IPS-20b (cell line): ENCODE results near the gene PLCB4.

Experiments
- H3K27ac ChIP-seq: one replicate; pipeline ENCODE4 v1.5.1; 2013; ENCODE audit warnings: low read length
- H3K27me3 ChIP-seq: 2 replicates; pipeline ENCODE4 v1.6.1; 2013; ENCODE audit warnings: mild to moderate bottlenecking, low read length, inconsistent platforms; ENCODE audit not compliant: insufficient read depth
- H3K36me3 ChIP-seq: 2 replicates; pipeline ENCODE4 v1.6.1; 2013; ENCODE audit warnings: low read depth, mild to moderate bottlenecking, inconsistent platforms, low read length, moderate library complexity; ENCODE audit not compliant: insufficient read depth
- H3K4me1 ChIP-seq: 2 replicates; pipeline ENCODE4 v1.6.1; 2013; ENCODE audit warnings: mild to moderate bottlenecking, control low read depth, inconsistent platforms, low read length, moderate library complexity; ENCODE audit not compliant: insufficient read depth
- H3K4me3 ChIP-seq: 2 replicates; pipeline ENCODE4 v1.5.1; 2013; ENCODE audit warnings: mild to moderate bottlenecking, low read length, inconsistent platforms
- H3K9ac ChIP-seq: 2 replicates; pipeline ENCODE4 v1.6.1; 2013; ENCODE audit warnings: low read depth, mild to moderate bottlenecking, inconsistent platforms, low read length, moderate library complexity
- H3K9me3 ChIP-seq: 2 replicates; pipeline ENCODE4 v1.6.1; 2013; ENCODE audit warnings: mild to moderate bottlenecking, low read depth, low read length, inconsistent platforms; ENCODE audit not compliant: insufficient read depth

The PLCB4 gene

DNA sequence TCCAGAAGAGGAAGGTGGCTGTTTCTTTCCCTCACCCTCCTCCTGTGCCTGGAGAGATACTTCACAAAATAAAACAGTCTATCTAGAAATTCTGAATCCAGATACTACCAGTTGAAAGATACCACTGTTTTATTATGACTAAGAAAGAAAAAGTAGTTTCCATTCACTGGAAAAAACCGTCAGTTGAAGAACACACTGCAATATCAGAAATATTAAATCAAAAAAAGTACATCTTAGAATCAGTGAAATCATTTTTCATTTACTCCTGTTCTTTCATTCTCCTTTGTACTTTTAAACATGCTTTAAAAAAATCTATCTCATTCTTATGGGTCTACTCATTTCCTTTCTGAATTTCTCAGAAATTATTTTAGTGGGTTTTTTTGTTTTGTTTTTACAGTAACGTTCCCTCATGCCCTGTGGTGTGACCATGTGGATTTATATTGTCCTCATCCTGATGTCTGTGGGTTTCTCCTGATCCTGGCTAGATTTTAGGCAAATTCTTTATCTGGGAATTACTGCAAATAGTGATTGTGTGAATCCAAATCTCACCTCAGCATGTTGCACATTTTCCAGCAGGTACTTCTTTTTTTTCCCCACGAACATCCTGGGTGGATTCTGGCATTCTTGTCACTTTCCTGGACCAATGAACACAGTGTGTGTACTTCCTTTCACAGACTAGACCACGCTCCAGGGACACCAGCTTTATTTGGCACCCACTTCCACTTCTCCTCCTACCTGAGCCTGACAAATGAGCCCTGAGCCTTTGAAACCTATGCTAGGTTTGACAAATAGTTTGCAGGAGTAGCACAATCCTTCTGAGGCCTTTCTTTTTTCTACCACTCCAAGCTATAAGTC, 331.5 kb downstream of the PLCB4 start:
- Histone ChIP-seq H3K27ac (no peak overlapping the region), H3K4me3 (no peak overlapping the region), H3K9ac (no peak overlapping the region), H3K36me3 (peaks cover 17% of the 10 kb centered on the region), H3K27me3 (no peaks in the 10 kb centered on the region), H3K9me3 (no peaks in the 10 kb centered on the region), H3K4me1 (peaks cover 14% of the 10 kb centered on the region)

DNA sequence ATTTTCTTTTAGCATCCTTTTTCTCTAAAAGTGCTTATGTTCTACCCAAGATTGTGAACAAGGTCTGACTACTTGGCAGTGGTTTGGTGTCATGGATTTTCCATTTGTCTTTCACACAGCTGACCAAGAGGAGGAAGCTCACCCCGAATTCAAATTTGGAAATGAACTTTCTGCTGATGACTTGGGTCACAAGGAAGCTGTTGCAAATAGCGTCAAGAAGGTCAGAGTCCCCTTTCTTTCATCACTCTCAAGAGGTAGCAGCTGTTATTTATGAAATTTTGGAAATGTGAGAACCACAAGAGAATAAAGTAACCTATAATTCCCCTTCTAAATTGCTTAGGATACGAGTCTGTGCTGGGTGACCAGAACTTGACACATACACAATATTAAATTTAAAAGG, 332.5 kb downstream of the PLCB4 start:
- Histone ChIP-seq H3K27ac (no peak overlapping the region), H3K4me3 (no peak overlapping the region), H3K36me3 (peaks cover 17% of the 10 kb centered on the region), H3K4me1 (peaks cover 14% of the 10 kb centered on the region), H3K9ac (no peak overlapping the region), H3K27me3 (no peaks in the 10 kb centered on the region), H3K9me3 (no peaks in the 10 kb centered on the region)

DNA sequence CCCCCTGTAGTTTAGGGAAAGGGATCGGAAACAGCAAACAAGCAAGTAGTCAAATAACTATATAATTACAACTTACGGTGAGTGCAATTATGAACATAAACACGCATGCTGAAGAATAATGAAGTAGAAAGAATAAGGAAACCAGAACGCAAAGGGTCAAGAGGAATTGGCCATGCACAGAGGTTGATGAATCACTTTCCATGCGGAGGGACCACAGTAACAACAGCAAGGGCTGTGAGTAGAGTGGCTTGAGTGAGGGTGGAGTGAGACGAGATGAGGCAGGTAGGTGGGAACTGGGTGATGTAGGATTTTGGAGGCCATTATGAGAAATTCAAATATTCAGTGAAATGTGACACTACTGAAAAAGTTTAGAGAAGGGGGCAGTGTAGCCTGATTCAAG, 333.3 kb downstream of the PLCB4 start:
- no peak overlapping the region for H3K4me3 ChIP-seq
- H3K36me3 ChIP-seq = peaks cover 17% of the 10 kb centered on the region
- H3K9ac ChIP-seq = no peak overlapping the region
- H3K27ac ChIP-seq = no peak overlapping the region
- H3K9me3 ChIP-seq = no peaks in the 10 kb centered on the region
- peaks cover 14% of the 10 kb centered on the region for H3K4me1 ChIP-seq
- H3K27me3 ChIP-seq = no peaks in the 10 kb centered on the region

DNA sequence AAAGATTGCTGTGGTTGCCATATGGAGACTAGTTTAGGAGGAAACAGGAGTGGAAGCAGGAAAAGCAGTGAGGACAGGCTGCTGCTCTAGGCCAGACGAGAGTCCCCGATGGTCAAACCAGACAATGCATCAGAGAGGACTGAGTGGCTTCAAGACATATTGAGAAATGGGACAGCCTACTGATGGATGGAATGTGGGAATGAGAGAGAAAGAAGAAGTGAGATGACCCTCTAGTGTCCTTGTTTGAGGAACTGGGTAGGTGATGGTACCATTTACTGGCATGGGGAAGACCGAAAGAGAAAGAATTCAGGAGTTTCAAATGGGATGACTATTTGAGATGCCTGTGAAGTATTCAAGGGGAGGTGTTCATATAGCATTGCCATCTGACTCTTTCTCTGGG, 333.7 kb downstream of the PLCB4 start:
- no peak overlapping the region for H3K27ac ChIP-seq
- H3K27me3 ChIP-seq = no peaks in the 10 kb centered on the region
- no peak overlapping the region for H3K4me3 ChIP-seq
- no peak overlapping the region for H3K9ac ChIP-seq
- peaks cover 14% of the 10 kb centered on the region for H3K4me1 ChIP-seq
- H3K9me3 ChIP-seq = no peaks in the 10 kb centered on the region
- peaks cover 17% of the 10 kb centered on the region for H3K36me3 ChIP-seq

DNA sequence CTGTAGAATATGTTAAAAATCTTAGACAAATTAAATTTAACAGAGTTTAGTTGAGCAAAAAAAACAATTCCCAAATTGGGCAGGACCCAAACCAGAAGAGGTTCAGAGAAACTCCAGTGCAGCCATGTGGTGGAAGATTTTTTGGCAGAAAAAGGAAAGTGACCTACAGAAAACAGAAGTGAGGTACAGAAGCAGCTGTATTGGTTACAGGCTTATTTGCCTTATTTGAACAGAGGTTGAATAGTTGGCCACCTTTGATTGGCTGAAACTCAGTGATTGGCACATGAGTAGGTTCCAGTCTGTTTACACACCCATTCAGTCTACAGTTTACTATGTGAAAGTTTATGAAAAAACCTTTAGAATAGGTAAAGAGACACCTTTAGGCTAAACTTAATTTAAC, 334.6 kb downstream of the PLCB4 start:
- Histone ChIP-seq H3K27ac (no peak overlapping the region), H3K4me3 (no peak overlapping the region), H3K9ac (no peak overlapping the region), H3K27me3 (no peaks in the 10 kb centered on the region), H3K4me1 (peaks cover 14% of the 10 kb centered on the region), H3K36me3 (peaks cover 17% of the 10 kb centered on the region), H3K9me3 (no peaks in the 10 kb centered on the region)

DNA sequence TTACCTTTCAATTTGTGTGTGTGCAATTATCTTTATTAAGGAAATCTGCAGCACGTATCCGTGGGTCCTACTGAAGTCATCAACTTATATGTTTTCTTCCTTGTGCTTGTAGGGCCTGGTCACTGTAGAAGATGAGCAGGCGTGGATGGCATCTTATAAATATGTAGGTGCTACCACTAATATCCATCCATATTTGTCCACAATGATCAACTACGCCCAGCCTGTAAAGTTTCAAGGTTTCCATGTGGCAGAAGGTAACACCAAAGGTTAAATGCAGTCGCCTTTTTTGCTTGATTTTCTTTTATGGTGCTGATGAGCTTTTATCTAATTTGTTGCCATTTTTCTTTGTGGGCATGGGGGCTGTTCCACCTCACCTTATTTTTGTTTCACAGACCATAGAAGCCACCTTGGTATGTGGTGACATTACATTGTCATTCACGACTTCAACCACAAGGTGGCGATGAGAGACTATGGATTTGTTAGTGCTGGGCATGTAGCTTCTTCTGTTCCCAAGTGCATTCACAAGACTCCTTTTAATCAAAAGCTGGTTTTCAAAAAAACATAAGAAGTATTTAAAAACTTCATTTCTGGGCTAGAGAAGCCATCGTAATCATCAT, 339.0 kb downstream of the PLCB4 start:
- H3K4me1 ChIP-seq = no peaks in the 10 kb centered on the region
- H3K9me3 ChIP-seq = no peaks in the 10 kb centered on the region
- no peak overlapping the region for H3K9ac ChIP-seq
- no peak overlapping the region for H3K27ac ChIP-seq
- no peak overlapping the region for H3K4me3 ChIP-seq
- H3K27me3 ChIP-seq = no peaks in the 10 kb centered on the region
- H3K36me3 ChIP-seq = peaks cover 8% of the 10 kb centered on the region

DNA sequence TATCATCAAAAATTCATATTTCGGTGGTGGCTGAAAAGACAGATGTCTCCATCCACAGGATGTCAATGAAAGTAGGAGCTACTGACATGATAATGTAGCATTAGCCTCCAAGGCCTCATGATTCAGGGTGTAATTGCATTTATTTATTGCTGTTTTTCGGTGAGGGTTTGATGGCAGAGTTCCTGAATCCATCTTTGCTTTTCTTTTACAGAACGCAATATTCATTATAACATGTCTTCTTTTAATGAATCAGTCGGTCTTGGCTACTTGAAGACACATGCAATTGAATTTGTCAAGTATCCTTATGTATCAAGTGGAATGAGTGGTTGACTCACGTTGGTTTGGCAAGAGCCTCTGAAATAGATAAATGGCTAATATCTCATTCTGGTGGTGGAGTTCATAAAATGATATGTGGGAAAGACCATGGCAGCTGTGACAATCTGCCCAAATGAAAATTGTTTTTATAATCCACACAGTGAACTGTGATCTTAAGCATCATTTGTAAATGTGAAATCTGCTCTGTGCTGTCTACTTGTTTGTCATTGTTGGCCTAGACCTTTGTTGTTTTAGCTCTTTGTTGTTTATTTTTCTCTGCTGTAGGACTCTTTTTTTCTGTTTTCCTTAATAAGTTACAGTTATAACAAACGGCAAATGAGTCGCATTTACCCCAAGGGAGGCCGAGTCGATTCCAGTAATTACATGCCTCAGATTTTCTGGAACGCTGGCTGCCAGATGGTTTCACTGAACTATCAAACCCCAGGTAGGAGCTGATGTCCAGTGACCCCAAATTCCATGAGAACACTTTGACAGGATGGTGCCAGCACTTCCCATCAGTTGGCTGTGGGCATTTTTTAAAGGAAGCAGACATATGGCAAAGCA, 339.8 kb downstream of the PLCB4 start:
- no peak overlapping the region for H3K27ac ChIP-seq
- no peak overlapping the region for H3K4me3 ChIP-seq
- no peaks in the 10 kb centered on the region for H3K4me1 ChIP-seq
- H3K9ac ChIP-seq = no peak overlapping the region
- H3K36me3 ChIP-seq = peaks cover 4% of the 10 kb centered on the region; the same call in 1 of the 2 replicates
- H3K9me3 ChIP-seq = no peaks in the 10 kb centered on the region
- H3K27me3 ChIP-seq = no peaks in the 10 kb centered on the region

DNA sequence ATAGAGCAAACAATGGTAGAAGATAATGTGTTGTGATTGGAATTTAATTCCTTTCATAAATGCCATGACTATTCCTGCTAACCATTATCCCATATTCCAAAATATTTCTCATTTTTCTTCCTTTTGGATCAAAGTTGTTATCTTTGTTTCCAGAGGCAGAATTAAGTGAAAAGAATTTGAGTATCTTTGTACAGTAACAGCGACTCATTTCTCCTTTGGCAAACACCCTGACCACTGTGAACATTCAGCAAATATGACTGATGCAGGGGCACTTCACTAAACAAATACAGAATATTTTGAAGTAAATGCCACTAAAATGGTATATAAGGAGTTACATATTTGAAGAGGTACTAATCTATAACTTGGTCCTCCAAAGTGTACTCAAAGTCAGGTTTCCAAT, 340.5 kb downstream of the PLCB4 start:
- H3K36me3 ChIP-seq = peaks cover 4% of the 10 kb centered on the region; the same call in 1 of the 2 replicates
- H3K4me3 ChIP-seq = no peak overlapping the region
- H3K27me3 ChIP-seq = no peaks in the 10 kb centered on the region
- H3K9me3 ChIP-seq = no peaks in the 10 kb centered on the region
- no peaks in the 10 kb centered on the region for H3K4me1 ChIP-seq
- no peak overlapping the region for H3K9ac ChIP-seq
- no peak overlapping the region for H3K27ac ChIP-seq

DNA sequence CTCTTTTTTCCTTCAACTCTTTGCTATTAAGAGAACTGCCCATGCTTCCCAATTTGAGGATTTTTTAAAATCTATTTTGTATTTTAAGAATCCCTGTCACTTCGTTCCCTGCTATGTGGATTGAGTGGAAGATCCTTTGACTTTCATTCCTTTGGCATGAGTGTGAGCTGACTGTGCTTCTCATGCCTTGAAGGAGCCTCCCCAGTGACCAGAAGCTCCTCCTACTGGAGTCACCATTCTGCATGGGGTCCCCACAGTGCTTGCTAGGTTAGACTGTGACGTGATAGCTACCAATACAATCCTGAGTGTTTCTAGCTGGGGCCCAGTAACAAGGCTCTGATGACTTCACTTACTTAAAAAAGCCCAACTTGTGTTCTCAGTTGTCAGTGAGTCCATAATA, 341.1 kb downstream of the PLCB4 start:
- Histone ChIP-seq H3K4me1 (no peaks in the 10 kb centered on the region), H3K36me3 (peaks cover 4% of the 10 kb centered on the region; the same call in 1 of the 2 replicates), H3K27ac (no peak overlapping the region), H3K27me3 (no peaks in the 10 kb centered on the region), H3K4me3 (no peak overlapping the region), H3K9ac (no peak overlapping the region), H3K9me3 (no peaks in the 10 kb centered on the region)

DNA sequence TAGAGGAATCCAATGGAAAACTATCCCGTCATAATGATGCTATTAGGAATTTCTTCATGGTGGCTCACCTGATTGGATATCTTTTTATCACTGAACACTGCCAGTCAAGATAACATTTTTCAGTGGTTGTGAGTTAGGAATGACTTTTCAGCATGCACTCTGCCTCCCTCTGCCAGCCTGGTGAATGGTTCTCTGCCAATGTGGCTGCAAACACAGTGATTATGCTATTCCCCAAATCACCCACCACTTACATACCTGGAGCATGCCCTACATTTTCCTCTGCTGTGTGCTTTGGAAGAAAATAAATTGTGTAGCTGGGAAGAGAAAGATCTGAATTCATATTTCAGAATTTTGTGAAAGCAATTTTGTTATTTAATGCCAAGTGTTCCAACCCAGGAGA, 342.9 kb downstream of the PLCB4 start:
- Histone ChIP-seq H3K27ac (no peak overlapping the region), H3K36me3 (peaks cover 4% of the 10 kb centered on the region; the same call in 1 of the 2 replicates), H3K9ac (no peak overlapping the region), H3K4me3 (no peak overlapping the region), H3K9me3 (no peaks in the 10 kb centered on the region), H3K4me1 (no peaks in the 10 kb centered on the region), H3K27me3 (no peaks in the 10 kb centered on the region)

DNA sequence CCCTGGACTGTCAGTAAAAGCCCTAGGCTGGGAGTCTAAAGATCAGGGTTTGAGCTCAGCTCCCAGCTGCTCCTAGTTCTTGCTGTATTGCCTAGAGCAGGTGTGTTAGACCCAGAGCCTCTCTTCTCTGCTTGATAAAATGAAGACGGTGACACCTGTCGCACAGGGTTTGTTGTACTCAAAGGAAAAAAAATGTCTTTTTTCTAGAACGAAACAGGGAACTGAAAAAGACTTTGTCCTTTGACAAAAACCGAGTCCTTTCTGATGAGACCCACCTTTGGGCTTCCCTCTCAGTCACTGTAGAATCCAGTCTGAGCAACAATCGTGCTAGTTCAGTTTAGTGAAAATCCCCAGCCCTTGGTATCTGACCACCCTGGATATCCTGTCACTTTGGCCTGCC, 343.4 kb downstream of the PLCB4 start:
- H3K36me3 ChIP-seq = peaks cover 4% of the 10 kb centered on the region; the same call in 1 of the 2 replicates
- H3K9ac ChIP-seq = no peak overlapping the region
- H3K27ac ChIP-seq = no peak overlapping the region
- H3K9me3 ChIP-seq = no peaks in the 10 kb centered on the region
- no peak overlapping the region for H3K4me3 ChIP-seq
- H3K27me3 ChIP-seq = no peaks in the 10 kb centered on the region
- no peaks in the 10 kb centered on the region for H3K4me1 ChIP-seq
